ENCODE results near the gene EPC2. TPM values are rescaled to one million over a fixed set of nuclear protein-coding genes. Genes with fewer than 3 reads are reported as not detected.

The EPC2 gene
- total and polyA plus RNA-seq, 2 of the 8 experiments (the other 6 are each of a cell fraction or from before 2014, with no cell fraction given), result 16.1 to 25.7 TPM

- no peak for TF ChIP-seq ATF2 (IDR thresholded peaks at IDR 0.05; ENCODE audit: low read length)
These were observed 125.5 kb downstream of the EPC2 start (continued) for GRCh38 chr2:148770047-148770446.

Measured in H1 (cell line).